ENCODE data around the gene ADM.
"Not testable (repeated sequence)": the region's sequence is repeated elsewhere in the genome, so short reads cannot be mapped to it uniquely, and the experiment has no call there.

The ADM gene, protein sequence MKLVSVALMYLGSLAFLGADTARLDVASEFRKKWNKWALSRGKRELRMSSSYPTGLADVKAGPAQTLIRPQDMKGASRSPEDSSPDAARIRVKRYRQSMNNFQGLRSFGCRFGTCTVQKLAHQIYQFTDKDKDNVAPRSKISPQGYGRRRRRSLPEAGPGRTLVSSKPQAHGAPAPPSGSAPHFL

GRCh38 chr11:10304495-10305261 lies at the start of gene ADM:
Gene ADM, plus strand, starts transcription at chr11:10305073. Its CDS starts 628 bp downstream, at chr11:10305701.
- ChIA-PET CTCF (interaction anchor here (0.6 to 1.9 kb wide), 8 partner anchors 10 to 550 kb away, joined by 3 to 11 read pairs (median 3); no protein-coding TSS in a partner anchor), POLR2A (interaction anchor here (0.8 to 3.4 kb wide), 21 partner anchors 9 to 990 kb away, joined by 3 to 27 read pairs (median 4); partner anchors contain the start of genes SBF2 and ZNF143)
- peak; percentile 84 for DNase-seq (ENCODE audit: extremely low spot score)
- peak; percentile 60 for TF ChIP-seq L3MBTL2 (conservative IDR thresholded peaks at IDR 0.05)
- no peak for TF ChIP-seq ARNT (IDR thresholded peaks at IDR 0.05)

DNA sequence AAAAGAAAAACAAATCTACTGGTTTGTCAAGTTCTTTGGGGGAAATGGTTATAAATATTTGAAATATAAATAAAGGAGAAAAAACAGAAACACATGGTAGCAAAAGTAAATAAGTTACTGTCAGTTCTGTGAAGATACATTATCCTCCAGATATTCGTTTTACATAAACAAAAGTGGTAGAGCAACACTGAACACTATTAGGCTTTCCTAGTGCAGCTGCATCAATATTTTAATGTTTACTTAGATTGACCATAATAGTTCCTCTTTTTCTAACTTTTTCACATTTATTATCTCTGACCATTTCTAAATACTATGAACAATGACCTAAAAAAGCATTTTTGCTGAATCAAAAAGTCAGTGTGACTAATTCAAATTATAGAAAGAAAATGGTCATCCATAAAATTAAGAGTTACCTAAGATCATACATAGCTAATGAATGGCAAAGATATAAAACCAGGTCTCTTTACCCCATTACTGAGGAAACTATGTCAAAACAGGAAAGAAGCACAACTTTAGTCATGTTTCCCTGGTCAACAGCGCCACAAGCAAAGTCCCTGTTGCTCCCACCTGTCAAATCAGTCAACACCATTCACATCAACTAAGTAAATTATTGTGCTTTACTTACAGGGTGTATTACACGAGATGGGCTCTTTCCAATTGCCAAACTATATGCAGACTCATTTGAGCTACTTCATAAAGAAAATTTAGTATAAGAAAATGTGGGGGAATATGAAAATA lies 49.3 kb upstream of the ADM start:
- no peak for DNase-seq (ENCODE audit: extremely low spot score)
- TF ChIP-seq BHLHE40 (IDR thresholded peaks at IDR 0.05; ENCODE audit: borderline replicate concordance): no peak
- TF ChIP-seq ARNT (IDR thresholded peaks at IDR 0.05): no peak
- no peak for TF ChIP-seq NFRKB (IDR thresholded peaks at IDR 0.05)
- no peak for TF ChIP-seq FOXM1 (IDR thresholded peaks at IDR 0.05; ENCODE audit: borderline replicate concordance)
- TF ChIP-seq FOXA1 (IDR thresholded peaks at IDR 0.05): no peak
- no peak for TF ChIP-seq FOXK2 (IDR thresholded peaks at IDR 0.05)
- no peak for TF ChIP-seq LEF1 (IDR thresholded peaks at IDR 0.05; ENCODE audit: borderline replicate concordance)
- ChIA-PET POLR2A (no interaction called here), CTCF (no interaction called here)

- ChIA-PET CTCF (interaction anchor here (0.6 to 1.1 kb wide), 2 partner anchors 50 to 134 kb away, joined by 3 to 4 read pairs; no protein-coding TSS in a partner anchor), POLR2A (interaction anchor here (1.1 kb wide), 1 partner anchor 25 kb away, joined by 3 read pairs; no protein-coding TSS in a partner anchor)
- TF ChIP-seq SP1 (IDR thresholded peaks at IDR 0.05) (no peak), ZNF384 (IDR thresholded peaks at IDR 0.05) (peak; percentile 79), FOXA1 (IDR thresholded peaks at IDR 0.05) (no peak), SUZ12 (IDR thresholded peaks at IDR 0.05) (no peak), PKNOX1 (IDR thresholded peaks at IDR 0.05) (no peak), NFRKB (IDR thresholded peaks at IDR 0.05) (no peak), ARNT (IDR thresholded peaks at IDR 0.05) (no peak), ELF4 (IDR thresholded peaks at IDR 0.05) (no peak), HDGF (IDR thresholded peaks at IDR 0.05; ENCODE audit: borderline replicate concordance) (no peak)
- DNase-seq (ENCODE audit: extremely low spot score): no peak
These were observed 47.4 kb upstream of the ADM start for GRCh38 chr11:10257478-10257877.

DNA sequence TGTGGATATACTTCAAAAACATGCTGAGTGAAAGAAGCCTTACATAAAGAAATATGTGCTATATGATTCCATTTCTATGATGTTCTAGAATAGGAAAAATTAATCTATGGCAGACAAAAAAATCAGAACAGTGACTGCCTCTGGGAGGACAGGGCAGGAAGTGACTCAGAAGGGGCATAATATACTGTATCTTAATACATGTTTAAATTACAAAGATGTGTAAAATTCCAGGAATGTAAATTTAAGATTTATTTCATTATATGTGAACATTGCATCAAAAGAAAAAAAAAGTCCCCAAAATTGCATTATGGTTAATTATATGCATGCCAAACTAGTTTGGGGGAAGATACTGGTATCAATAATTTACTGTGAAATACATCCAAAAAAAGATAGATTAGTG lies 43.1 kb upstream of the ADM start:
- DNase-seq (ENCODE audit: extremely low spot score): no peak
- CTCF ChIA-PET: no interaction called here
- TF ChIP-seq HDGF (IDR thresholded peaks at IDR 0.05; ENCODE audit: borderline replicate concordance) (no peak), ZNF384 (IDR thresholded peaks at IDR 0.05) (no peak), FOXK2 (IDR thresholded peaks at IDR 0.05) (no peak), L3MBTL2 (conservative IDR thresholded peaks at IDR 0.05) (no peak)
- POLR2A ChIA-PET: no interaction called here

GRCh38 chr11:10263929-10264328 lies 40.9 kb upstream of the ADM start:
- POLR2A ChIA-PET: interaction anchor here (0.7 kb wide), 1 partner anchor 42 kb away, joined by 3 read pairs; no protein-coding TSS in a partner anchor
- no peak for TF ChIP-seq ARNT (IDR thresholded peaks at IDR 0.05)
- TF ChIP-seq SP1 (IDR thresholded peaks at IDR 0.05): no peak
- TF ChIP-seq LEF1 (IDR thresholded peaks at IDR 0.05; ENCODE audit: borderline replicate concordance): no peak
- CTCF ChIA-PET: interaction anchor here (0.7 kb wide), 1 partner anchor 28 kb away, joined by 3 read pairs; no protein-coding TSS in a partner anchor
- DNase-seq (ENCODE audit: extremely low spot score): no peak

- CTCF ChIA-PET; DNase-seq (ENCODE audit: extremely low spot score): not testable (repeated sequence)
- POLR2A ChIA-PET: interaction anchor here (0.7 kb wide), 1 partner anchor 41 kb away, joined by 3 read pairs; no protein-coding TSS in a partner anchor
These were observed 40.2 kb upstream of the ADM start for GRCh38 chr11:10264716-10265115.

DNA sequence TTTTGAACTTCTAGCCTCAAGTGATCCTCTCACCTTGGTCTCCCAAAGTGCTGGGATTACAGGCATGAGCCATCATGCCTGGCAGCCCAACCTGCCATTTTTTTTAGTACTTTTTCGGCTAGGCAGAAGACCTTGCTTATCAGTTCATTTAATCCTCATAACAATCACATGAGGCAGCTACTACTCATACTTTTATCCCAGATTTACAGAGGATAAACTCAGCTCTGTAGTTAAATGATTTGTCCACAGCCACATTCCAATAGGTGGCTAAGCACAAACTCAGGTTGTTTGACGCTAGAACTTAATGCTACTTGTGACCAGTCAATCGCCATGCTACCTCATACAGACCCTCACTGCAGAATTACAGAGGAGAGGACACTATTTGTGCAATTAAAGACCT lies 38.9 kb upstream of the ADM start:
- ChIA-PET CTCF (no interaction called here), POLR2A (no interaction called here)
- no peak for DNase-seq (ENCODE audit: extremely low spot score)
- TF ChIP-seq PKNOX1 (IDR thresholded peaks at IDR 0.05) (no peak), ARNT (IDR thresholded peaks at IDR 0.05) (no peak), L3MBTL2 (conservative IDR thresholded peaks at IDR 0.05) (no peak), FOXK2 (IDR thresholded peaks at IDR 0.05) (no peak), CTBP1 (IDR thresholded peaks at IDR 0.05; ENCODE audit: borderline replicate concordance) (no peak), TARDBP (IDR thresholded peaks at IDR 0.05) (no peak), HDGF (IDR thresholded peaks at IDR 0.05; ENCODE audit: borderline replicate concordance) (no peak), FOXA1 (IDR thresholded peaks at IDR 0.05) (no peak), NFRKB (IDR thresholded peaks at IDR 0.05) (no peak), SUZ12 (IDR thresholded peaks at IDR 0.05) (no peak), SP1 (IDR thresholded peaks at IDR 0.05) (no peak), ZNF384 (IDR thresholded peaks at IDR 0.05) (no peak), LEF1 (IDR thresholded peaks at IDR 0.05; ENCODE audit: borderline replicate concordance) (no peak), BHLHE40 (IDR thresholded peaks at IDR 0.05; ENCODE audit: borderline replicate concordance) (no peak), FOXM1 (IDR thresholded peaks at IDR 0.05; ENCODE audit: borderline replicate concordance) (no peak), ELF4 (IDR thresholded peaks at IDR 0.05) (no peak)

All from HEK293T (cell line).